ENCODE measurements around the gene CDKL2. TPM values are rescaled to one million over a fixed set of nuclear protein-coding genes. Genes with fewer than 3 reads are reported as not detected.

CDKL2 gene
- total and polyA plus RNA-seq, 2 experiments from 2014 or later, result 1.8 to 3.1 TPM

- peaks cover 100% of the 10 kb centered on the region for H3K79me2 ChIP-seq (replicated peaks; ENCODE audit: insufficient read depth)
- Mint-ChIP-seq H3K36me3 (ENCODE audit: low read depth) (peaks cover 74% of the 10 kb centered on the region), H3K9me3 (no peaks in the 10 kb centered on the region), H3K27ac (no peak overlapping the region; the same call in 1 of the 2 replicates), H3K27me3 (ENCODE audit: insufficient read depth, low read depth, poor library complexity) (no peaks in the 10 kb centered on the region), H3K4me1 (peaks cover 7% of the 10 kb centered on the region), H3K4me3 (no peak overlapping the region)
- TF ChIP-seq REST (IDR thresholded peaks at IDR 0.05; ENCODE audit: unreplicated experiment) (no peak), EZH2 (IDR thresholded peaks at IDR 0.05; ENCODE audit: low read depth, unreplicated experiment) (no peak), ZNF462 (CRISPR knock-in tag; IDR thresholded peaks at IDR 0.05) (no peak), CREB1 (CRISPR knock-in tag; IDR thresholded peaks at IDR 0.05; ENCODE audit: low read depth) (no peak), ZNF114 (CRISPR knock-in tag; IDR thresholded peaks at IDR 0.05) (no peak), JUNB (IDR thresholded peaks at IDR 0.05; ENCODE audit: unreplicated experiment) (no peak), ZNF331 (CRISPR knock-in tag; IDR thresholded peaks at IDR 0.05; ENCODE audit: low read depth) (no peak), STAT1 (IDR thresholded peaks at IDR 0.05; ENCODE audit: unreplicated experiment) (no peak), NANOG (IDR thresholded peaks at IDR 0.05; ENCODE audit: borderline replicate concordance) (no peak), POLR2AphosphoS5 (IDR thresholded peaks at IDR 0.05; ENCODE audit: low read depth) (no peak), ETS1 (IDR thresholded peaks at IDR 0.05) (no peak), CTCF (conservative IDR thresholded peaks at IDR 0.05; ENCODE audit: low read depth in 2 of 2) (no peak), EZH2phosphoT487 (IDR thresholded peaks at IDR 0.05; ENCODE audit: unreplicated experiment) (no peak)
- H2AFZ ChIP-seq, result no peak overlapping the region
- no peaks in the 10 kb centered on the region for H3K9me2 ChIP-seq (ENCODE audit: insufficient read depth)
- no peak for DNase-seq (ENCODE audit: low spot score)
- no peak overlapping the region for H3K4me2 ChIP-seq
- H4K20me1 ChIP-seq (replicated peaks; ENCODE audit: insufficient read depth), result peaks cover 41% of the 10 kb centered on the region
- no peak overlapping the region for H3K4me3 ChIP-seq
- ATAC-seq, result no peak
- no peaks in the 10 kb centered on the region for H3K4me1 ChIP-seq (ENCODE audit: insufficient read depth)
- H3K27ac ChIP-seq (ENCODE audit: low read depth), result 0 out of 2 replicates have a peak overlapping the region, but pooled peaks have one; percentile 30
- H3K27me3 ChIP-seq (ENCODE audit: insufficient read depth), result no peaks in the 10 kb centered on the region
- peaks cover 7% of the 10 kb centered on the region for H3F3A ChIP-seq (replicated peaks; ENCODE audit: low read depth)
- peaks cover 60% of the 10 kb centered on the region for H3K36me3 ChIP-seq (ENCODE audit: insufficient read depth)
Observed at GRCh38 chr4:75659512-75660031, 29.2 kb upstream of the CDKL2 start.
